GM21723 (cell line): ENCODE data around the gene DNMT3A.

ENCODE experiments used
- ATAC-seq: cut with Tn5 transposase; IDR thresholded peaks from one replicate; pipeline ENCODE4 v1.9.1; 2021; ENCODE audit warnings: mild to moderate bottlenecking, moderate library complexity; ENCODE audit not compliant: unreplicated experiment

Gene DNMT3A

DNA sequence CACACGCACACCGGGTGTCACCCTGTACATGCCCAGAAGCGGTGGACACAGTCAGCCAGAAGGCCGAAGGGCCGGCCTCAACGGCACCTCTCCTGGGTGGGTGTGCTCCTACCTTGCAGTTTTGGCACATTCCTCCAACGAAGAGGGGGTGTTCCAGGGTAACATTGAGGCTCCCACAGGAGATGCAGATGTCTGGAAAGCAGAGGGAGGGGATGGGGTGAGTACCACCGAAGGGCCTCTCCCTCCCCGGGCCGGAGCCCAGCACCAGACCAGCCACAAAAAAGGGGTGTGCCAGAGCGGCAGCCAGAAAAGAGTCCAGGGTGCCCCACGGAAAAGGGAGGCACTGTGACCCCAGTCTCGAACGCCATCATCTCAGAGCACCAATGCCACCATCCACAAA lies 96.6 kb downstream of the DNMT3A start:
- ATAC-seq, result no peak

- ATAC-seq, result no peak
Observed at GRCh38 chr2:25243995-25244394, 97.7 kb downstream of the DNMT3A start.

- no peak for ATAC-seq
Observed at GRCh38 chr2:25241452-25241851, 100.3 kb downstream of the DNMT3A start.

- no peak for ATAC-seq
Observed at GRCh38 chr2:25240636-25241035, 101.1 kb downstream of the DNMT3A start.

DNA sequence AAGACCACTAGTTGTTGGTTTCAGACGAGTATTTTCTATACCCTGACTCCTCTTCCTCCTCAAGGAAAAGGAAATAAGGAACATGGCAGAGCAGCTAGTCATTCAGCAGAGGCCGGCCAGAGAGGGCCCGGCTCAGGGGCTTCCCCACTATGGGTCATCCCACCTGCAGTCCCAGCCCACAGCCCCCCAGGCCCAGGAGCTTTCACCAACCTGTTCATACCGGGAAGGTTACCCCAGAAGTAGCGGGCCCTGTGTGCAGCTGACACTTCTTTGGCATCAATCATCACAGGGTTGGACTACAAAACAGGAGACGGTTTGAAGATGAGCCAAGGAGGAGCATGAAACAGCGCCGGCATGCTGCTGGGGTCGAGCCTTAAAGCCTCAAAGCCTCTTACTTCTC lies 102.8 kb downstream of the DNMT3A start:
- no peak for ATAC-seq

DNA sequence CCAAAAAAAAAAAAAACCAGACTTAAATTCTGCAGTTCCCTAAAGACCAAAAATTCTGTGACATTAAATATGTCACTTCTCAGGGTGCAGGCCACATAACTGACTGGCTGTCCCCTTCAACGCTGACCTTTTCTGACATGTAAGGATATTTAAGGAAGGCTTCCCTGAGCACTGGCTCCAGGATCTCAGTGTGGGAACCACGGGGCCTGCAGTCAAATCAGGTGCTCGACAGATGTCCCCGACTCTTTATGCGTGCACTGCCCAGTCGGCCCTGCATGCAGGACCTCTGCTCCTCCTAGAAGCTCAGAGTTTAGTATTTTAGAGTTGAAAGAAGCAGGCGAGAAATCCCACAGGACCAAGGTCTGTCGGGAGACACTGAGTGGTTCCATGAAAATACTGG lies 104.0 kb downstream of the DNMT3A start:
- no peak for ATAC-seq

DNA sequence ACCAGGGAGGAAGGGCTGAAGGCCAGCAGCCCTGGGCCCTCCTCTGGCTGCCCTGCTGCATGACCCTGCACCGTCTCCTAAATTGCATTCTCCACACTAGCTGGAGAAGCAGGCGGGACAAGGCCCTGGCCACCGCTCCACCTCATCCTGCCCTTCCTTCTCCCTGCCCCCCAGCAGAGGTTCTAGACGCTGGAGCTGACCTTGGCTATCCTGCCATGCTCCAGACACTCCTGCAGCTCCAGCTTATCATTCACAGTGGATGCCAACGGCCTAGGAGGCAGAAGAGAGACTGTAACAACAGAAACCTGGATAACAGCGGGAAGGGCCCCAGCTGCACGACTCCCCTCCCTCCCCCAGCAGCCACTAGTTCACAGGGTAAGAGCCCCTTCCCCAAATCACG lies 105.0 kb downstream of the DNMT3A start:
- ATAC-seq, result no peak

- no peak for ATAC-seq
Observed at GRCh38 chr2:25234738-25235137, 107.0 kb downstream of the DNMT3A start.

- ATAC-seq, result no peak
Observed at GRCh38 chr2:25233916-25234605, 107.7 kb downstream of the DNMT3A start.

GRCh38 chr2:25232248-25232825 lies 109.4 kb downstream of the DNMT3A start:
- no peak for ATAC-seq

GRCh38 chr2:25230948-25231311 lies 110.8 kb downstream of the DNMT3A start:
- no peak for ATAC-seq

GRCh38 chr2:25230198-25230947 lies 111.4 kb downstream of the DNMT3A start:
- no peak for ATAC-seq

GRCh38 chr2:25229279-25230197 lies 112.2 kb downstream of the DNMT3A start:
- no peak for ATAC-seq

- peak; percentile 36 for ATAC-seq
Observed at GRCh38 chr2:25228848-25229278, 112.9 kb downstream of the DNMT3A start.

DNA sequence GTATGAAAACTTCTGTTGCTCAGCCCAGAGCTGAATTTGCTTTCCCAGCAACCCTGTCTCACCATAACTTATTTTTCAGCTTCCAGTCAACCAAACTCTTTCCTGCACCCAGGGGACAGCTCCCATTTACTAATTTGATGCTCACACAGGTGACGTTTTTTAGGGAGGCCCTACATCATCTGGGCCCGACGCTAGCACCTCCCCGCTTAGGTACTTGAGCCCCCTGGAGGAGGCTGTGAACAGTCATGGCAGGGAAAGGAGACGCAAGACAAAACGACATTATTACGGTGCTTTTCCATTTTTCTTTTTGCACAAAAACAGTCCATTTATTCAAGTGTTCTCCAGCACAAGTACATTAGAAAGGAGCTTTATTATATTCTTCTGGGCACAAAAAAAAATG lies 114.1 kb downstream of the DNMT3A start:
- no peak for ATAC-seq

DNA sequence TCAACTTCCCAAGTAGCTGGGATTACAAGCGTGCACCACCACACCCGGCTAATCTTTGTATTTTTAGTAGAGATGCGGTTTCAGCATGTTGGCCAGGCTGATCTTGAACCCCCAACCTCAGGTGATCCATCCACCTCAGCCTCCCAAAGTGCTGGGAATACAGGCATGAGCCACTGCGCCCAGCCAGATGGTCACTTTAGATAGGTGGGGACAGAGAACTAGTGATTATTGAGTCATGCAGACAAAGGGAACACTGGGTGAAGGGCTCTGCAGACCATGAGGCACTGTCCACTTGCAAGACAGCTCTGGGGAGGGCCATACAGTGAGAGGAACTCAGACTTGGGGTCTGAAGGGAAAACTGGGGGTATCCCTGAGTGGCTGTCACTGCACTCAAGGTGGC lies 114.9 kb downstream of the DNMT3A start:
- ATAC-seq, result no peak

GRCh38 chr2:25222477-25223121 lies 119.1 kb downstream of the DNMT3A start:
- no peak for ATAC-seq

DNA sequence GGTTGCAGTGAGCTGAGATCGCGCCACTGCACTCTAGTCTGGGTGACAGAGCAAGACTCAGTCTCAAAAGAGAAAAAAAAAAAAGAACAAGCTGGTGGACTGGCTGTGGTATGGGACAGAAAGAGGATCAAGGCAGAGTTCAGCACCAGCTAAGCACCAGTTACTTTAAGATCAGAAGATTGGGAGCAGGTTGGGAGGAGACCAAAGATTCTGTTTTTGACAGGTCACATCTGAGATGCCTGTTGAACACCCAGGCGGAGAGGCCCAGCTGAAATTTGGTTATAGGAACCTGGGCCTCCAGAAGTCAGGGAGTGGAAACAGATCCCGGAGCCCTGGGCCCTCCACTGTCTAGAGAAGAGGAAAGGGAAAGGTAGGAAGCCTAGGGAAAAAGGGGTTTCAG lies 120.1 kb downstream of the DNMT3A start:
- ATAC-seq, result no peak

GRCh38 chr2:25220313-25220712 lies 121.4 kb downstream of the DNMT3A start:
- no peak for ATAC-seq

- ATAC-seq, result no peak
Observed at GRCh38 chr2:25219621-25220020, 122.1 kb downstream of the DNMT3A start.

- no peak for ATAC-seq
Observed at GRCh38 chr2:25218100-25218499, 123.6 kb downstream of the DNMT3A start.
